GM20431 (cell line): ENCODE results near the gene GPR158.

ENCODE experiments used
- in situ Hi-C: fragments of 300-500 bp; cut with MseI, MboI; formaldehyde crosslinking; loops from one replicate; pipeline ENCODE4 v1.15.0; 2020; ENCODE audit warnings: low sequenced_read_pairs; ENCODE audit not compliant: unreplicated experiment

The GPR158 gene

GRCh38 chr10:25487266-25487665 is 312.5 kb downstream of the GPR158 start:
- in situ Hi-C loops = no loop called here

- in situ Hi-C loops = no loop called here
These were observed 317.2 kb downstream of the GPR158 start for GRCh38 chr10:25492040-25492439.

DNA sequence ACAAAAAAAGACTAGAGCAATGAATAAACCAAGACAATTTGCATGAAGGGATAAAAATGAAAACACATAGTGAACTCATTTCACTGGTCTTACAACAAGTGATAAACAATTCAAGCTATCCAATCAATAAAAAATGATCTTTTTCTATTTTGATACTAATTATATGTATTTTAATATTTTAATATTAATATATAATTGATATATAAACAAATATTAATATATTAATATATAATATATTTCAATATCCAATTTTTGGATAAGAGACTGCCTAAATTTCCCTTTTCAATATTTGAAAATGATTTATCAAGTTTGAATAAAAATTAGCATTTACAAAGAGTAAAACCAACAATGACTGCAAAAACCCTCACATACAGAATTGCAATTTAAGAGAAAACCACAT is 317.9 kb downstream of the GPR158 start:
- in situ Hi-C loops = no loop called here

- in situ Hi-C loops = no loop called here
These were observed 318.5 kb downstream of the GPR158 start for GRCh38 chr10:25493122-25493893.

DNA sequence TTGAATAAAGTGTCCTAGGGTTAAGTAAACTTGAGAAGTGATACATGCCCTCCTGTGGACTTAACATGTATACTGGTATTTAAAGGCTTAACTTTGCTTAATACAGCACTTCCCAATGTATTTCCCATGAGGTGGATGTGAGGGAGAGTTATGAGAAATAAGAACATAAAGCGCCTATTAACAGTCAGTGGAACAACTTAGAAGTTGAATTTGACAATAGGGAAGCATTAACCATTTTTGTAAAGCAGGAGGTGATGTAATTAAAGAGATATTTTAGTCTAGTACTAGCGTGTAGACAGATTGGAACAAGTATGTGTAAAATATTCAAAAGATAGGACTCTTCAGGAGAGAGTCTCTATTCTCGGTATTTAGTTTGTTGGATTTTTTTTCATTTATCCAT is 322.4 kb downstream of the GPR158 start:
- in situ Hi-C loops = no loop called here

GRCh38 chr10:25498645-25499044 is 323.8 kb downstream of the GPR158 start:
- in situ Hi-C loops = no loop called here

GRCh38 chr10:25501912-25502311 is 327.1 kb downstream of the GPR158 start:
- in situ Hi-C loops = no loop called here

DNA sequence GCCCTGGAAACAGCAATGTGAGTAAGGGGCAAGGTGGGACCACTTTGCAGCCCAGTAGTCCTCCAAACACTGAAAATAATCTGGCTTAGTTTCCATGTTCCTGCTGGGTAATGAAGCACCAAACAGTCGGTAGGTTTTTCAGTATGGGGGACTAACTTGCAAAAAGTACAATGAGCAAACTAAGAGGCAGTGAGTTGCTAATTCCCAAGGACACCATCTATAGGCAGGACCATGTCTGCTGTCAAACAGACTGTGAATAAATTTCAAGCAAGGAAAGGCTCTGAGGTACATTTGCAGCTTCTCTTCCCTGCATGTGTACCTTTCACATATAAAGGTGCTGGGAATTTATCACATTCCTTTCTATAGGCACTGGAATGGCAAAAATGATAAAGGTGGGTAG is 327.7 kb downstream of the GPR158 start:
- in situ Hi-C loops = no loop called here

DNA sequence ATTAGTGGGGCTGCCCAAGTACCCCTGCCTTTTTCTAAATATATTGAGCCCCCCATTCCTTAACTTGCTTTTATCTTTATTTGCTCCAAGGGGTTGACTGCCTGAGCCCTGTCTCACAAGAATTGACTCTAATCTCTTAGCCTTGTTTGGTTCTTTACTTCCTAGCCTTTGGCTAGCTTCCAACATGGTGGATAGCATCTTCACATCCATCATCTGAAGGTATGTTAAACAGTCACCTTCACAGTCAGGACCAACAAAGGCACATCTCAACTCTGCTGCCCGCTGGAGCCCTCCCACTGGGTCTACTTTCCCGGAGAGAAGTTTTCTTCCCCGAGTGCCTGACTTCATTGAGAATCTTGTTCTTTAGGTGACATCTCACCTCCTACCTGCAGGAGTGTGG is 329.5 kb downstream of the GPR158 start:
- in situ Hi-C loops = no loop called here

DNA sequence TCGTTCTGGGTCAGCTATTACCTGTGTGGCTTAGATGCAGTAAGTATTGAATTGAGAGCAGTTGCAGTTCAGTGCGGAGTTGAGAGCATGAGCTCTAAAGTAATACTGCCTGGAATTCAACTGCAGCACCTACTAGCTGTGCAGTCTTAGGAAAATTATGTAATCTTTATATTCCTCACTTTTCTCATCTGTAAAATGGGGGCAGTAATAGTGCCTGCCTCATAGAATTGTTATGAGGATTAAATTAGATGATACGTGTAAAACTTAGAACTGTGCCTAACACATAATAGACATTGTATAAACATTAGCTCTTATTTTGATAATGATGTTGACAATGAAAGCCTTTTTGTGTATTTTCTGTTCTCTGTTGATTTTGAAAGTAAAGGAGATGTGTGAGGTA is 330.0 kb downstream of the GPR158 start:
- in situ Hi-C loops = no loop called here

- in situ Hi-C loops = no loop called here
These were observed 330.7 kb downstream of the GPR158 start for GRCh38 chr10:25505466-25505865.

DNA sequence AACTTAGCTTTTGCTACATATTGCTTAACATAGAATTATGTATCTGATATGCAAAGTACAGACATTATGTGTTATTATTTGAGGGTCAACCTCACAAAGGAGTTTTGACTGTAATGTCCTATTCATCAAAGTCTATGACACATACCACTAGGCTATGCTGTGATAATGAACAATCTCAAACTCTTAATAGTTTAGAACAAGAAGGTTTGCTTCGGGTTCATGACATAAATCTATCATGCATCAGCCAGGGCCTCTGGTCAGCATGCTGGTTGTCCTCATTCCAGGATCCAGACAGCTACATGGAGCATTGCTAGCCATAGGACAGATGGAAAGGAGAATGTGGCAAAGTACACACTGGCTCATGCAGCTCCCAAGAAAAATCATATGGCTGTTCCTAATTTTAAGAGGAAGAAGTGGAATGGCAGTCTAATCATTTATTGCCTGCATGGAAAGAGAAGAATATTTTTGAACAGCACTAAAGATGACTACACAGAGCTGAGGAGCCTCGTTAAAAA is 332.1 kb downstream of the GPR158 start:
- in situ Hi-C loops = no loop called here

DNA sequence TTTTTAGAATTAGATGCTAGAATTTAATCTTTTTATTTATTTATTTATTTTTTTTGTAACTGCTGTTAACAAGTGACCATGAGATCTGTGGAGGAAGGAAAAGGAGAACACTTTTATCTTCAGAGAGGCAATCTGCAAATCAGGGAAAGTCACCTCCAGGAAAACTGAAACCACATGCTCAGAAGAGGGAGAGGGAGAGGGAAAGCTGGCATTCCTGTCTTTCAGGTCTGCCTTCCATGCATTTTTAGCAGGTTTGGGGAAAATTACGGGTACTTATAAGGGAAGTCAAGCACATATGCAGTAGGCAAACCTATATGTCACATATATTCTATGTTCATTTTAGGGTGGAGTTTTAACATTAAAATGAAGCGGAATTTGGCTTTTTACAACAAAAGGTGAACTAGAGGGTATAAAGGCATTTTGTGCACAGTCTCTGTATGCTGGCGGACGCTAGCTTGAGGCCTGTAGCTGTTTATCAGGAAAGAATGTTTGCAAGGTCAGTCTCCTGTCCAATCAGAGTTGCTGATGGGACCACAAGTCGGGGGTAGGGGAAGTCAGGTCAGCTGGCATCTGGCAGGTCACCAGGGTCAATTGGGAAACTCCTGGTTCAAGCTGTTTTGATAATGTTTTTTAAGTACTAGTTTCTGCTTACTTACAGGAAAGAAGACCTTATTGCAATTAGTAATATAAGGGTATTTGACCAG is 333.5 kb downstream of the GPR158 start:
- in situ Hi-C loops = no loop called here

DNA sequence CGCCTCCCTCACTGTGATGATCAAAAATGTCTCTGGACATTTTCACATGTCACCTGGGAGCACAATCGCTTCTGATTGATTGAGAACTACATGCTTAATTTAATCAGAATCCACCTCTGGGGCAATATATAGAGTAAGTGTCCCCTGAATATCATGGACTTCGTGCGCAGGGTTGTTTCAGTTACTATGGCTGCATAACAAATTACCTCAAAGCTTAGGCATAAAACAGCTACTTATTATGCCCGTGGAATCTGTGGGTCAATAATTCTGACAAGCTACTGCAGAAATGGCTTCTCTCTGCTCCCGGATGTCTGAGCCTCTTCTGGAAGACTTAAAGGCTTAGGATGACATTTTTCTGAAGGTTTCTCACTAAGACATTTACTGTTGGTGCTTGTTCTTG is 334.4 kb downstream of the GPR158 start:
- in situ Hi-C loops = no loop called here

- in situ Hi-C loops = no loop called here
These were observed 347.5 kb downstream of the GPR158 start for GRCh38 chr10:25522294-25522693.

DNA sequence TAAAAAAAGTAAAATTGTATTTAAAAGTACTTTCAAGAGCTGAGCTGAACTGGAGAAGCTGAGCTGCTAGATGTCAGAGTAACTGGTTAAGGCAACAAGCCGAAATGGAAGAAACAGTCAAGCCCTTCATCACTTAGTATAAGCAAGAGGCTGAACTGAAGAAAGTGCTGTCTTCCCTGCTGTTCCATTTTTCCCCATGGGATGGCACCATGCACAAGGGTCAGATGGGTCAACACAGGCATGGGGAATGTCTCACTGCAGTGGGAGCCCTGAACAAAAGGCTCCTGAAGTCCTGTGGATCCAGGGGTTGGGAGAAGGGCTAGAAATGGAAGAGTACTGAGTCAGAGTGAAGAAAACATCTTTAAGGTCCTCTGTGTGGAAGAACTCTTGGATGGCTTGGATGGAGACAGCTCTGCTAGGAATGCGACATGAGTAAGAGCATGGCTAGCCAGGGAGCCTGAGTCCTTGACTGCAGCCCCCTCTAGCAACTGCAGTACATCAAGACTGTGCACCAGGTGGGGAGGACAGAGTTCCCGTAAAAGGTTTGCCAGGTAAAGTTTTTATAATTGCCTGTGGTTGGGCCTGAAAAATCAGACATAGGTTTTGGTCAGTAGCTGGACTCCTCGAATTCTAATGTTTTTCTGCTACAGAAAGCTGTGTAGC is 348.3 kb downstream of the GPR158 start:
- in situ Hi-C loops = no loop called here

- in situ Hi-C loops = no loop called here
These were observed 355.5 kb downstream of the GPR158 start for GRCh38 chr10:25530306-25530705.

GRCh38 chr10:25531457-25532061 is 356.8 kb downstream of the GPR158 start:
- in situ Hi-C loops = no loop called here

GRCh38 chr10:25532213-25532612 is 357.4 kb downstream of the GPR158 start:
- in situ Hi-C loops = no loop called here

GRCh38 chr10:25536027-25536426 is 361.2 kb downstream of the GPR158 start:
- in situ Hi-C loops = no loop called here

GRCh38 chr10:25547382-25547781 is 372.6 kb downstream of the GPR158 start:
- in situ Hi-C loops = no loop called here
